ENCODE data around the gene RASSF1. TPM values are rescaled to one million over a fixed set of nuclear protein-coding genes. Genes with fewer than 3 reads are reported as not detected.

The RASSF1 gene
- total and polyA plus RNA-seq, 2 of the 8 experiments (the other 6 are each of a cell fraction or from before 2014, with no cell fraction given) = 10.3 to 15.7 TPM

DNA sequence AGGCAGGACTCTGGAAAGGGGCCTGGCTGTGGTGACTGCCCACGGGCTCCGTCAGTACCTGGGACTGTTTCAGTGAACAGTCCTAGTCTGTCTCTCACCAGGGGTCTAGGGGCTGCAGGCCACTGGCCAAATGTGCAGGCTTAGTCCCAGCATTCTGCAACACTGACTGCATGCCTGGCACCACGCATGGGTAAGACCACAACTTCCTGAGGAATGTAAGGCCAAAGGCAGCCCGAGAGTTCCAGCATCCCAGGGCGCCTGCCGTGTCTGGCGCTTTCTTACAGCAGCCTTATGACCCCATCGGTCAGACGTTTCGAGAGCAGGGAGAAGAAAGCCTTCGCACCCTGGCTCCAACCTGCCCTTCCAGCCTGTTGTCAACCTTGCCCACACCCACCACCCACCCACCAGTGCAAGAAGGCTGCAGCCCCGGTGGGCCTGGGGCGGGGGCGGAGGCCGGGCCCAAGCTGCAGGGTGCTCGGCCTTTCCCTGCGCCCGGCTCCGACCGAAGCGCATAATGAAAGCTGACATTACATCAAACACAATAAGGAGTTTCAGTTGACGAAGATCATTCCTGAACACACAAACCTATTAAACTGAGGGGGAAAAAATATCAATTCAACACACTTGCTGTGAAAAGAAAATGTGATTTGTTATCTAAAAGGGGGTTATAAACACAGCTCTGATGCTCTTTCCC, 48.2 kb upstream of the RASSF1 start (continued):
- TF ChIP-seq, protein P1, sequence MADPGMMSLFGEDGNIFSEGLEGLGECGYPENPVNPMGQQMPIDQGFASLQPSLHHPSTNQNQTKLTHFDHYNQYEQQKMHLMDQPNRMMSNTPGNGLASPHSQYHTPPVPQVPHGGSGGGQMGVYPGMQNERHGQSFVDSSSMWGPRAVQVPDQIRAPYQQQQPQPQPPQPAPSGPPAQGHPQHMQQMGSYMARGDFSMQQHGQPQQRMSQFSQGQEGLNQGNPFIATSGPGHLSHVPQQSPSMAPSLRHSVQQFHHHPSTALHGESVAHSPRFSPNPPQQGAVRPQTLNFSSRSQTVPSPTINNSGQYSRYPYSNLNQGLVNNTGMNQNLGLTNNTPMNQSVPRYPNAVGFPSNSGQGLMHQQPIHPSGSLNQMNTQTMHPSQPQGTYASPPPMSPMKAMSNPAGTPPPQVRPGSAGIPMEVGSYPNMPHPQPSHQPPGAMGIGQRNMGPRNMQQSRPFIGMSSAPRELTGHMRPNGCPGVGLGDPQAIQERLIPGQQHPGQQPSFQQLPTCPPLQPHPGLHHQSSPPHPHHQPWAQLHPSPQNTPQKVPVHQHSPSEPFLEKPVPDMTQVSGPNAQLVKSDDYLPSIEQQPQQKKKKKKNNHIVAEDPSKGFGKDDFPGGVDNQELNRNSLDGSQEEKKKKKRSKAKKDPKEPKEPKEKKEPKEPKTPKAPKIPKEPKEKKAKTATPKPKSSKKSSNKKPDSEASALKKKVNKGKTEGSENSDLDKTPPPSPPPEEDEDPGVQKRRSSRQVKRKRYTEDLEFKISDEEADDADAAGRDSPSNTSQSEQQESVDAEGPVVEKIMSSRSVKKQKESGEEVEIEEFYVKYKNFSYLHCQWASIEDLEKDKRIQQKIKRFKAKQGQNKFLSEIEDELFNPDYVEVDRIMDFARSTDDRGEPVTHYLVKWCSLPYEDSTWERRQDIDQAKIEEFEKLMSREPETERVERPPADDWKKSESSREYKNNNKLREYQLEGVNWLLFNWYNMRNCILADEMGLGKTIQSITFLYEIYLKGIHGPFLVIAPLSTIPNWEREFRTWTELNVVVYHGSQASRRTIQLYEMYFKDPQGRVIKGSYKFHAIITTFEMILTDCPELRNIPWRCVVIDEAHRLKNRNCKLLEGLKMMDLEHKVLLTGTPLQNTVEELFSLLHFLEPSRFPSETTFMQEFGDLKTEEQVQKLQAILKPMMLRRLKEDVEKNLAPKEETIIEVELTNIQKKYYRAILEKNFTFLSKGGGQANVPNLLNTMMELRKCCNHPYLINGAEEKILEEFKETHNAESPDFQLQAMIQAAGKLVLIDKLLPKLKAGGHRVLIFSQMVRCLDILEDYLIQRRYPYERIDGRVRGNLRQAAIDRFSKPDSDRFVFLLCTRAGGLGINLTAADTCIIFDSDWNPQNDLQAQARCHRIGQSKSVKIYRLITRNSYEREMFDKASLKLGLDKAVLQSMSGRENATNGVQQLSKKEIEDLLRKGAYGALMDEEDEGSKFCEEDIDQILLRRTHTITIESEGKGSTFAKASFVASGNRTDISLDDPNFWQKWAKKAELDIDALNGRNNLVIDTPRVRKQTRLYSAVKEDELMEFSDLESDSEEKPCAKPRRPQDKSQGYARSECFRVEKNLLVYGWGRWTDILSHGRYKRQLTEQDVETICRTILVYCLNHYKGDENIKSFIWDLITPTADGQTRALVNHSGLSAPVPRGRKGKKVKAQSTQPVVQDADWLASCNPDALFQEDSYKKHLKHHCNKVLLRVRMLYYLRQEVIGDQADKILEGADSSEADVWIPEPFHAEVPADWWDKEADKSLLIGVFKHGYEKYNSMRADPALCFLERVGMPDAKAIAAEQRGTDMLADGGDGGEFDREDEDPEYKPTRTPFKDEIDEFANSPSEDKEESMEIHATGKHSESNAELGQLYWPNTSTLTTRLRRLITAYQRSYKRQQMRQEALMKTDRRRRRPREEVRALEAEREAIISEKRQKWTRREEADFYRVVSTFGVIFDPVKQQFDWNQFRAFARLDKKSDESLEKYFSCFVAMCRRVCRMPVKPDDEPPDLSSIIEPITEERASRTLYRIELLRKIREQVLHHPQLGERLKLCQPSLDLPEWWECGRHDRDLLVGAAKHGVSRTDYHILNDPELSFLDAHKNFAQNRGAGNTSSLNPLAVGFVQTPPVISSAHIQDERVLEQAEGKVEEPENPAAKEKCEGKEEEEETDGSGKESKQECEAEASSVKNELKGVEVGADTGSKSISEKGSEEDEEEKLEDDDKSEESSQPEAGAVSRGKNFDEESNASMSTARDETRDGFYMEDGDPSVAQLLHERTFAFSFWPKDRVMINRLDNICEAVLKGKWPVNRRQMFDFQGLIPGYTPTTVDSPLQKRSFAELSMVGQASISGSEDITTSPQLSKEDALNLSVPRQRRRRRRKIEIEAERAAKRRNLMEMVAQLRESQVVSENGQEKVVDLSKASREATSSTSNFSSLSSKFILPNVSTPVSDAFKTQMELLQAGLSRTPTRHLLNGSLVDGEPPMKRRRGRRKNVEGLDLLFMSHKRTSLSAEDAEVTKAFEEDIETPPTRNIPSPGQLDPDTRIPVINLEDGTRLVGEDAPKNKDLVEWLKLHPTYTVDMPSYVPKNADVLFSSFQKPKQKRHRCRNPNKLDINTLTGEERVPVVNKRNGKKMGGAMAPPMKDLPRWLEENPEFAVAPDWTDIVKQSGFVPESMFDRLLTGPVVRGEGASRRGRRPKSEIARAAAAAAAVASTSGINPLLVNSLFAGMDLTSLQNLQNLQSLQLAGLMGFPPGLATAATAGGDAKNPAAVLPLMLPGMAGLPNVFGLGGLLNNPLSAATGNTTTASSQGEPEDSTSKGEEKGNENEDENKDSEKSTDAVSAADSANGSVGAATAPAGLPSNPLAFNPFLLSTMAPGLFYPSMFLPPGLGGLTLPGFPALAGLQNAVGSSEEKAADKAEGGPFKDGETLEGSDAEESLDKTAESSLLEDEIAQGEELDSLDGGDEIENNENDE (IDR thresholded peaks at IDR 0.05; ENCODE audit: insufficient replicate concordance, low read length) = no peak
- TF ChIP-seq, protein P2, sequence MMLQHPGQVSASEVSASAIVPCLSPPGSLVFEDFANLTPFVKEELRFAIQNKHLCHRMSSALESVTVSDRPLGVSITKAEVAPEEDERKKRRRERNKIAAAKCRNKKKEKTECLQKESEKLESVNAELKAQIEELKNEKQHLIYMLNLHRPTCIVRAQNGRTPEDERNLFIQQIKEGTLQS (IDR thresholded peaks at IDR 0.05; ENCODE audit: insufficient read depth, low read depth, low read length) = no peak
- TF ChIP-seq TBP (IDR thresholded peaks at IDR 0.05; ENCODE audit: low read depth, low read length) (no peak), POLR2A (IDR thresholded peaks at IDR 0.05; ENCODE audit: control extremely low read depth in 1 of 2, low read depth in 2 of 2, low read length in 2 of 2) (no peak), FOSL1 (IDR thresholded peaks at IDR 0.05; ENCODE audit: insufficient read depth, low read depth, low read length) (no peak), CTBP2 (IDR thresholded peaks at IDR 0.05; ENCODE audit: borderline replicate concordance, insufficient read depth, insufficient read length, low read length) (no peak), TCF12 (IDR thresholded peaks at IDR 0.05; ENCODE audit: low read depth, low read length) (no peak), NRF1 (IDR thresholded peaks at IDR 0.05; ENCODE audit: low read depth, low read length) (no peak)

All from H1 (cell line).